ENCODE measurements around the gene GABRR3.

GABRR3 gene

GRCh38 chr3:97956051-97956450 lies 79.1 kb downstream of the GABRR3 start:
- TF ChIP-seq ZNF324 (tag by site-specific recombination; IDR thresholded peaks at IDR 0.05) (no peak), ZNF175 (tag by site-specific recombination; IDR thresholded peaks at IDR 0.05) (no peak), ZNF830 (tag by site-specific recombination; IDR thresholded peaks at IDR 0.05; ENCODE audit: low read depth) (no peak), ZNF837 (tag by site-specific recombination; IDR thresholded peaks at IDR 0.05) (no peak), ZNF670 (tag by site-specific recombination; IDR thresholded peaks at IDR 0.05; ENCODE audit: low read depth) (no peak), ZFP41 (tag by site-specific recombination; IDR thresholded peaks at IDR 0.05; ENCODE audit: borderline replicate concordance) (no peak), ZNF404 (tag by site-specific recombination; IDR thresholded peaks at IDR 0.05) (no peak), KLF1 (tag by site-specific recombination; IDR thresholded peaks at IDR 0.05) (no peak), ZXDB (tag by site-specific recombination; IDR thresholded peaks at IDR 0.05) (no peak), ZBTB8A (tag by site-specific recombination; IDR thresholded peaks at IDR 0.05) (no peak), ZNF707 (tag by site-specific recombination; IDR thresholded peaks at IDR 0.05) (no peak), ZSCAN30 (tag by site-specific recombination; IDR thresholded peaks at IDR 0.05) (no peak), ZNF416 (tag by site-specific recombination; IDR thresholded peaks at IDR 0.05) (no peak), KLF16 (tag by site-specific recombination; IDR thresholded peaks at IDR 0.05) (no peak)
- TF ChIP-seq, protein P1, sequence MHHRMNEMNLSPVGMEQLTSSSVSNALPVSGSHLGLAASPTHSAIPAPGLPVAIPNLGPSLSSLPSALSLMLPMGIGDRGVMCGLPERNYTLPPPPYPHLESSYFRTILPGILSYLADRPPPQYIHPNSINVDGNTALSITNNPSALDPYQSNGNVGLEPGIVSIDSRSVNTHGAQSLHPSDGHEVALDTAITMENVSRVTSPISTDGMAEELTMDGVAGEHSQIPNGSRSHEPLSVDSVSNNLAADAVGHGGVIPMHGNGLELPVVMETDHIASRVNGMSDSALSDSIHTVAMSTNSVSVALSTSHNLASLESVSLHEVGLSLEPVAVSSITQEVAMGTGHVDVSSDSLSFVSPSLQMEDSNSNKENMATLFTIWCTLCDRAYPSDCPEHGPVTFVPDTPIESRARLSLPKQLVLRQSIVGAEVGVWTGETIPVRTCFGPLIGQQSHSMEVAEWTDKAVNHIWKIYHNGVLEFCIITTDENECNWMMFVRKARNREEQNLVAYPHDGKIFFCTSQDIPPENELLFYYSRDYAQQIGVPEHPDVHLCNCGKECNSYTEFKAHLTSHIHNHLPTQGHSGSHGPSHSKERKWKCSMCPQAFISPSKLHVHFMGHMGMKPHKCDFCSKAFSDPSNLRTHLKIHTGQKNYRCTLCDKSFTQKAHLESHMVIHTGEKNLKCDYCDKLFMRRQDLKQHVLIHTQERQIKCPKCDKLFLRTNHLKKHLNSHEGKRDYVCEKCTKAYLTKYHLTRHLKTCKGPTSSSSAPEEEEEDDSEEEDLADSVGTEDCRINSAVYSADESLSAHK (tag by site-specific recombination; IDR thresholded peaks at IDR 0.05): no peak
- TF ChIP-seq, protein P2, sequence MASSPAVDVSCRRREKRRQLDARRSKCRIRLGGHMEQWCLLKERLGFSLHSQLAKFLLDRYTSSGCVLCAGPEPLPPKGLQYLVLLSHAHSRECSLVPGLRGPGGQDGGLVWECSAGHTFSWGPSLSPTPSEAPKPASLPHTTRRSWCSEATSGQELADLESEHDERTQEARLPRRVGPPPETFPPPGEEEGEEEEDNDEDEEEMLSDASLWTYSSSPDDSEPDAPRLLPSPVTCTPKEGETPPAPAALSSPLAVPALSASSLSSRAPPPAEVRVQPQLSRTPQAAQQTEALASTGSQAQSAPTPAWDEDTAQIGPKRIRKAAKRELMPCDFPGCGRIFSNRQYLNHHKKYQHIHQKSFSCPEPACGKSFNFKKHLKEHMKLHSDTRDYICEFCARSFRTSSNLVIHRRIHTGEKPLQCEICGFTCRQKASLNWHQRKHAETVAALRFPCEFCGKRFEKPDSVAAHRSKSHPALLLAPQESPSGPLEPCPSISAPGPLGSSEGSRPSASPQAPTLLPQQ (tag by site-specific recombination; IDR thresholded peaks at IDR 0.05): no peak
- CTCF ChIA-PET: no interaction called here
- Histone ChIP-seq H3K36me3 (ENCODE audit: control insufficient read depth in 2 of 2, insufficient read depth in 1 of 2, low read length in 2 of 2) (peaks cover 4 to 78% of the 10 kb centered on the region in 2 experiments; a peak in 2 of 3 replicates), H3K27ac (ENCODE audit: extremely low read depth, low read depth, low read length) (no peak overlapping the region), H3K4me3 (ENCODE audit: low read depth, low read length) (no peak overlapping the region), H3K9me3 (ENCODE audit: control insufficient read depth, insufficient read depth, low read depth, low read length) (no peaks in the 10 kb centered on the region), H3K4me1 (ENCODE audit: control insufficient read depth, insufficient read depth, low read length) (no peaks in the 10 kb centered on the region; the same call in 1 of the 2 replicates)
- POLR2A ChIA-PET: no interaction called here

GRCh38 chr3:97954228-97954827 lies 80.8 kb downstream of the GABRR3 start:
- TF ChIP-seq, protein P3, sequence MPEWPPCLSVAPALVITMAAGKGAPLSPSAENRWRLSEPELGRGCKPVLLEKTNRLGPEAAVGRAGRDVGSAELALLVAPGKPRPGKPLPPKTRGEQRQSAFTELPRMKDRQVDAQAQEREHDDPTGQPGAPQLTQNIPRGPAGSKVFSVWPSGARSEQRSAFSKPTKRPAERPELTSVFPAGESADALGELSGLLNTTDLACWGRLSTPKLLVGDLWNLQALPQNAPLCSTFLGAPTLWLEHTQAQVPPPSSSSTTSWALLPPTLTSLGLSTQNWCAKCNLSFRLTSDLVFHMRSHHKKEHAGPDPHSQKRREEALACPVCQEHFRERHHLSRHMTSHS (tag by site-specific recombination; IDR thresholded peaks at IDR 0.05): no peak
- TF ChIP-seq HOXC10 (CRISPR knock-in tag; IDR thresholded peaks at IDR 0.05) (no peak), ZNF530 (tag by site-specific recombination; IDR thresholded peaks at IDR 0.05; ENCODE audit: low read depth) (no peak), ZNF175 (tag by site-specific recombination; IDR thresholded peaks at IDR 0.05) (no peak), ZNF274 (IDR thresholded peaks at IDR 0.05; ENCODE audit: low read length) (no peak), ZNF274 (tag by site-specific recombination; IDR thresholded peaks at IDR 0.05; ENCODE audit: borderline replicate concordance) (no peak), ZNF211 (tag by site-specific recombination; IDR thresholded peaks at IDR 0.05; ENCODE audit: low read depth) (no peak), ZNF24 (tag by site-specific recombination; IDR thresholded peaks at IDR 0.05) (no peak), ZNF560 (tag by site-specific recombination; IDR thresholded peaks at IDR 0.05; ENCODE audit: borderline replicate concordance) (no peak), SP3 (tag by site-specific recombination; IDR thresholded peaks at IDR 0.05) (no peak), ZBTB48 (tag by site-specific recombination; IDR thresholded peaks at IDR 0.05) (no peak)
- TF ChIP-seq, protein P4, sequence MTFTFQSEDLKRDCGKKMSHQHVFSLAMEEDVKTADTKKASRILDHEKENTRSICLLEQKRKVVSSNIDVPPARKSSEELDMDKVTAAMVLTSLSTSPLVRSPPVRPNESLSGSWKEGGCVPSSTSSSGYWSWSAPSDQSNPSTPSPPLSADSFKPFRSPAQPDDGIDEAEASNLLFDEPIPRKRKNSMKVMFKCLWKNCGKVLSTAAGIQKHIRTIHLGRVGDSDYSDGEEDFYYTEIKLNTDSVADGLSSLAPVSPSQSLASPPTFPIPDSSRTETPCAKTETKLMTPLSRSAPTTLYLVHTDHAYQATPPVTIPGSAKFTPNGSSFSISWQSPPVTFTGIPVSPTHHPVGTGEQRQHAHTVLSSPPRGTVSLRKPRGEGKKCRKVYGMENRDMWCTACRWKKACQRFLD (tag by site-specific recombination; IDR thresholded peaks at IDR 0.05): no peak
- TF ChIP-seq, protein P5, sequence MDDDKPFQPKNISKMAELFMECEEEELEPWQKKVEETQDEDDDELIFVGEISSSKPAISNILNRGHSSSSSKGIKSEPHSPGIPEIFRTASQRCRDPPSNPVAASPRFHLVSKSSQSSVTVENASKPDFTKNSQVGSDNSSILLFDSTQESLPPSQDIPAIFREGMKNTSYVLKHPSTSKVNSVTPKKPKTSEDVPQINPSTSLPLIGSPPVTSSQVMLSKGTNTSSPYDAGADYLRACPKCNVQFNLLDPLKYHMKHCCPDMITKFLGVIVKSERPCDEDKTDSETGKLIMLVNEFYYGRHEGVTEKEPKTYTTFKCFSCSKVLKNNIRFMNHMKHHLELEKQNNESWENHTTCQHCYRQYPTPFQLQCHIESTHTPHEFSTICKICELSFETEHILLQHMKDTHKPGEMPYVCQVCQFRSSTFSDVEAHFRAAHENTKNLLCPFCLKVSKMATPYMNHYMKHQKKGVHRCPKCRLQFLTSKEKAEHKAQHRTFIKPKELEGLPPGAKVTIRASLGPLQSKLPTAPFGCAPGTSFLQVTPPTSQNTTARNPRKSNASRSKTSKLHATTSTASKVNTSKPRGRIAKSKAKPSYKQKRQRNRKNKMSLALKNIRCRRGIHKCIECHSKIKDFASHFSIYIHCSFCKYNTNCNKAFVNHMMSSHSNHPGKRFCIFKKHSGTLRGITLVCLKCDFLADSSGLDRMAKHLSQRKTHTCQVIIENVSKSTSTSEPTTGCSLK (tag by site-specific recombination; IDR thresholded peaks at IDR 0.05): no peak
- no peak overlapping the region for H3K4me3 ChIP-seq (ENCODE audit: low read depth, low read length)
- H3K4me1 ChIP-seq (ENCODE audit: control insufficient read depth, insufficient read depth, low read length): no peaks in the 10 kb centered on the region
- peaks cover 4 to 88% of the 10 kb centered on the region in 2 experiments; a peak in 2 of 3 replicates for H3K36me3 ChIP-seq (ENCODE audit: control insufficient read depth in 2 of 2, insufficient read depth in 1 of 2, low read length in 2 of 2)
- CTCF ChIA-PET: no interaction called here
- no peaks in the 10 kb centered on the region for H3K9me3 ChIP-seq (ENCODE audit: control insufficient read depth, insufficient read depth, low read depth, low read length)
- H3K27ac ChIP-seq (ENCODE audit: extremely low read depth, low read depth, low read length): no peak overlapping the region
- POLR2A ChIA-PET: no interaction called here

All from HEK293 (cell line).